Fibroblast of peridontal ligament (primary cell): ENCODE data around the gene PDIA3.
A peak's percentile ranks its signal among the peaks of the same experiment; 100 is the strongest.
"Not testable (repeated sequence)": the region's sequence is repeated elsewhere in the genome, so short reads cannot be mapped to it uniquely, and the experiment has no call there.

Experiments used
- DNase-seq: peaks from one replicate; pipeline ENCODE4 v3.0.0-alpha.2; 2010; ENCODE audit errors: extremely low read depth

Gene PDIA3

GRCh38 chr15:43746245-43746902, at the start of gene PDIA3:
Gene PDIA3 (plus strand): TSS chr15:43746438. CDS start chr15:43746540, 102 bp downstream.
- peak; percentile 83 for DNase-seq

- DNase-seq = no peak
Observed at GRCh38 chr15:43702174-43702573, 44.1 kb upstream of the PDIA3 start.

- no peak for DNase-seq
Observed at GRCh38 chr15:43702701-43703424, 43.4 kb upstream of the PDIA3 start.

GRCh38 chr15:43710431-43711131, 35.7 kb upstream of the PDIA3 start:
- DNase-seq = not testable (repeated sequence)

GRCh38 chr15:43723151-43723550, 23.1 kb upstream of the PDIA3 start:
- DNase-seq = no peak

GRCh38 chr15:43726306-43726705, 19.9 kb upstream of the PDIA3 start:
- not testable (repeated sequence) for DNase-seq

- DNase-seq = peak; percentile 54
Observed at GRCh38 chr15:43728053-43728725, 18.0 kb upstream of the PDIA3 start.

- no peak for DNase-seq
Observed at GRCh38 chr15:43735416-43735815, 10.8 kb upstream of the PDIA3 start.

GRCh38 chr15:43746903-43747309, 668 bp downstream of the PDIA3 start:
- DNase-seq = peak; percentile 36

GRCh38 chr15:43748376-43748775, 2.1 kb downstream of the PDIA3 start:
- peak; percentile 35 for DNase-seq

- no peak for DNase-seq
Observed at GRCh38 chr15:43749690-43750345, 3.6 kb downstream of the PDIA3 start.

- no peak for DNase-seq
Observed at GRCh38 chr15:43751885-43752284, 5.6 kb downstream of the PDIA3 start.

- peak; percentile 60 for DNase-seq
Observed at GRCh38 chr15:43762824-43763223, 16.6 kb downstream of the PDIA3 start.

GRCh38 chr15:43763819-43764446, 17.7 kb downstream of the PDIA3 start:
- DNase-seq = peak; percentile 25

- peak; percentile 75 for DNase-seq
Observed at GRCh38 chr15:43769584-43770228, 23.5 kb downstream of the PDIA3 start.

GRCh38 chr15:43771816-43772215, 25.6 kb downstream of the PDIA3 start:
- DNase-seq = peak; percentile 11

- no peak for DNase-seq
Observed at GRCh38 chr15:43772624-43773023, 26.4 kb downstream of the PDIA3 start.

GRCh38 chr15:43774062-43774461, 27.8 kb downstream of the PDIA3 start:
- no peak for DNase-seq

GRCh38 chr15:43775411-43775965, 29.2 kb downstream of the PDIA3 start:
- DNase-seq = peak; percentile 15

GRCh38 chr15:43776101-43776717, 30.0 kb downstream of the PDIA3 start:
- DNase-seq = no peak
